A673 (cell line): ENCODE results near the gene CLHC1. TPM values are rescaled to one million over a fixed set of nuclear protein-coding genes. Genes with fewer than 3 reads are reported as not detected.

ENCODE experiments used
- BruUV-seq: library from RNA; stranded (reverse); fragments of 400-500 nt; replicated peaks from 2 replicates; lab custom pipeline; 2021; lab: Mats Ljungman, UMichigan
- CTCF ChIA-PET: fragments of 300-600 bp; sonication (Branson Sonifier 250); formaldehyde crosslinking; loops from one replicate; lab custom pipeline; 2022; ENCODE audit warnings: antibody characterized with exemption; lab: Charles Lee
- POLR2A ChIA-PET: fragments of 300-600 bp; sonication (Branson Sonifier 250); formaldehyde crosslinking; loops from one replicate; lab custom pipeline; 2022; ENCODE audit warnings: antibody characterized with exemption; ENCODE audit not compliant: low non-redundant PET; lab: Charles Lee
- DNase-seq: peaks from one replicate; pipeline ENCODE4 v3.0.0-alpha.2; 2015; ENCODE audit warnings: low spot score
- H3K27ac ChIP-seq: fragments of 200-600 bp; sonication (generic); 2 replicates; pipeline ENCODE4 v1.5.1; 2016; ENCODE audit warnings: mixed run types, low read depth, mild to moderate bottlenecking, mixed read lengths, antibody characterized with exemption, low read length; ENCODE audit not compliant: poor library complexity, severe bottlenecking
- H3K27me3 ChIP-seq: fragments of 200-600 bp; sonication (generic); replicated peaks from 2 replicates; pipeline ENCODE4 v1.6.1; 2017; ENCODE audit warnings: mixed run types, low read depth, mild to moderate bottlenecking, mixed read lengths, antibody characterized with exemption, low read length; ENCODE audit not compliant: insufficient read depth, poor library complexity
- H3K36me3 ChIP-seq: fragments of 200-600 bp; sonication (generic); 2 replicates; pipeline ENCODE4 v1.6.1; 2016; ENCODE audit warnings: mixed run types, mild to moderate bottlenecking, mixed read lengths, antibody characterized with exemption, low read length; ENCODE audit not compliant: insufficient read depth, poor library complexity, severe bottlenecking
- H3K4me1 ChIP-seq: fragments of 200-600 bp; sonication (generic); 2 replicates; pipeline ENCODE4 v1.6.1; 2017; ENCODE audit warnings: mixed run types, mild to moderate bottlenecking, mixed read lengths, antibody characterized with exemption, low read length; ENCODE audit not compliant: insufficient read depth, poor library complexity, severe bottlenecking
- H3K4me3 ChIP-seq: fragments of 200-600 bp; sonication (generic); 2 replicates; pipeline ENCODE4 v1.5.1; 2016; ENCODE audit warnings: low read depth, mixed run types, mild to moderate bottlenecking, mixed read lengths, low read length; ENCODE audit not compliant: poor library complexity, severe bottlenecking
- H3K9me3 ChIP-seq: fragments of 200-600 bp; sonication (generic); 2 replicates; pipeline ENCODE4 v1.6.1; 2016; ENCODE audit warnings: mixed run types, low read depth, mild to moderate bottlenecking, mixed read lengths, antibody characterized with exemption, low read length; ENCODE audit not compliant: poor library complexity, severe bottlenecking
- EZH2 ChIP-seq: fragments of 200-600 bp; sonication (generic); IDR thresholded peaks from 2 replicates; pipeline ENCODE4 v1.6.1; 2017; ENCODE audit warnings: borderline replicate concordance, low read depth, mild to moderate bottlenecking, mixed read lengths, antibody characterized with exemption, low read length; ENCODE audit not compliant: poor library complexity, severe bottlenecking
- intact Hi-C: fragments of 100-400 bp; cut with micrococcal nuclease; formaldehyde crosslinking; loops from one replicate; pipeline ENCODE4 v1.10.0; 2022; ENCODE audit not compliant: unreplicated experiment
- total RNA-seq: library from RNA; stranded (reverse); gene quantifications from 2 replicates; pipeline ENCODE4 v1.2.3, GENCODE V29; 2021
- TF ChIP-seq, protein P1 (sequence below): fragments of 300-800, 200-600 bp; sonication (generic); conservative IDR thresholded peaks from 2 replicates; pipeline ENCODE4 v1.5.1; 2017; ENCODE audit warnings: low read depth, mild to moderate bottlenecking, antibody characterized with exemption, low read length, moderate library complexity, mixed read lengths

Gene CLHC1
- total RNA-seq, 1 experiment from 2014 or later = 9.1 TPM

DNA sequence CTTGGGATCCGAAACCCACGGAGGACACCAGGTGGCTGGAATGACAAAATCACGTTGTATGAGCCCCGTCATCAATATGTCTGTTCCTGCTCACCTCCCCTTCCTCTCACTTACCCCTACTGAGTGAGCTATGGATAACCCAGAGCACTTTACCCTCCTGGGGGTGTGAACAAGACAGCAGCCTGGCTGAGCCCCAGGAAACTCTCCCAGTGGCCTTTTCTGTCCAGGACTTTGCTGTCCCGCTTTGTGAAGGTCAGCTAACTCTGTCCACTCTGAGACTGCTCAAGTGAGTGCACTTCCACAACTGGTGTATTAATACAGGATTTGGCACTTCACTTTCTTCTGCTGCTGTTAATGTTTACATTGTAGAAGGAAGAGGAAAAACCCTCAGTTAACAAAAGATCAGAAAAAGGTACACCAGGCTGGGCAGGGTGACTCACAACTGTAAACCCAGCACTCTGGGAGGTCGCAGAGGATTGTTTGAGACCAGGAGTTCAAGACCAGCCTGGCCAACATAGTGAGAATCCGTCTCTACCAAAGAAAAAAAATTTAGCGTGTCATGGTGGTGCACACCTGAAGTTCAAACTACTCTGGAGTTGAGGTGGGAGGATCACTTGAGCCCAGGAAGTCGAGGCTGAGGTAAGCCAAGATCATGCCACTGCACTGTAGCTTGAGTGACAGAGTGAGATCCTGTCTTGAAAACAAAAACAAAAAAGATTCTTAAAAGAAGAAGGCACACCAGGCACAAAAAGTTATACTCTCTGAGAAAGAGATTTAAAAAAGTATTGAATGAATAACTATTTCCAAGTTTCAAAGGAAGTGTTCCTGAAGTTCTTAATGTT is 90.3 kb downstream of the CLHC1 start:
- TF ChIP-seq EZH2 = no peak
- TF ChIP-seq, protein P1, sequence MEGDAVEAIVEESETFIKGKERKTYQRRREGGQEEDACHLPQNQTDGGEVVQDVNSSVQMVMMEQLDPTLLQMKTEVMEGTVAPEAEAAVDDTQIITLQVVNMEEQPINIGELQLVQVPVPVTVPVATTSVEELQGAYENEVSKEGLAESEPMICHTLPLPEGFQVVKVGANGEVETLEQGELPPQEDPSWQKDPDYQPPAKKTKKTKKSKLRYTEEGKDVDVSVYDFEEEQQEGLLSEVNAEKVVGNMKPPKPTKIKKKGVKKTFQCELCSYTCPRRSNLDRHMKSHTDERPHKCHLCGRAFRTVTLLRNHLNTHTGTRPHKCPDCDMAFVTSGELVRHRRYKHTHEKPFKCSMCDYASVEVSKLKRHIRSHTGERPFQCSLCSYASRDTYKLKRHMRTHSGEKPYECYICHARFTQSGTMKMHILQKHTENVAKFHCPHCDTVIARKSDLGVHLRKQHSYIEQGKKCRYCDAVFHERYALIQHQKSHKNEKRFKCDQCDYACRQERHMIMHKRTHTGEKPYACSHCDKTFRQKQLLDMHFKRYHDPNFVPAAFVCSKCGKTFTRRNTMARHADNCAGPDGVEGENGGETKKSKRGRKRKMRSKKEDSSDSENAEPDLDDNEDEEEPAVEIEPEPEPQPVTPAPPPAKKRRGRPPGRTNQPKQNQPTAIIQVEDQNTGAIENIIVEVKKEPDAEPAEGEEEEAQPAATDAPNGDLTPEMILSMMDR = no peak
- Histone ChIP-seq H3K36me3 (no peaks in the 10 kb centered on the region), H3K27ac (no peak overlapping the region), H3K9me3 (no peaks in the 10 kb centered on the region), H3K4me3 (no peak overlapping the region), H3K4me1 (no peaks in the 10 kb centered on the region), H3K27me3 (no peaks in the 10 kb centered on the region)
- intact Hi-C loops = no loop called here
- CTCF ChIA-PET = no interaction called here
- POLR2A ChIA-PET = no interaction called here
- DNase-seq = no peak
- BruUV-seq = no TSS peak

DNA sequence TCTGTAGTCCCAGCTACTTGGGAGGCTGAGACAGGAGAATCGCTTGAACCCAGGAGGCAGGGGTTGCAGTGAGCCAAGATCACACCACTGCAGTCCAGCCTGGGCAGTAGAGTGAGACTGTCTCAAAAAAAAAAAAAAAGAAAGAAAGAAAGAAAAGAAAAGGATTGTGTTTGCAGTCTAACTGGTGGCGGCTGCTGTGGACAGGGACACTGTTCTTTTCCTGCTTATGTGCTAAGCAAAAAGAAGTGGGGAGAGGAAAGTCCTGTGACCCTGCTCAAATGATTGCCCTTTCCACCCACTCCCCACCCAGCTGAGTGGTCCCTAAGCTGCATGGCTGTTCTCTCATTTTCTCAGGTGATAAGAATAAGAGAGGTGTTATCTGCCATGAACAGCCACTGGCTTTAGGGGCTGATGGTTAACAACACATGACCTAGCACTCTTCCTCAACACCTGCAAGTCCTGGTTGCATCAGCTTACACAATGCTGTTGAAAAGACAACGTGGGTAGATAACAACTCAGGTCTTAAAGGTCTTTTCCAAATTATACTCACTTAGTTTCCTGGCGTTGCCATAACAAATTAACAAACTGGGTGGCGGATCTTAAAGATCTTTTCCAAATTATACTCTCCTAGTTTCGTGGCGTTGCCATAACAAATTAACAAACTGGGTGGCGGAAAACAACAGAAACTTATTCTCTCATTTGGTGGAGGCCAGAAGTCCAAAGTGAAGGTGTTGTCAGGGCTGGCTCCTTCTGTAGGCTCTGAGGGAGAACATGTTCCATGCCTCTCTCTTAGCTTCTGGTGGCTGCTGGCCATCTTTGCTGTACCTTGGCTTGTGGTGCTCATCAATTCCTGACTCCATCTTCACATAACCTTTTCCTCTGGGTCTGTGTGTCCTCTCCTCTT is 91.5 kb downstream of the CLHC1 start:
- CTCF ChIA-PET = no interaction called here

DNA sequence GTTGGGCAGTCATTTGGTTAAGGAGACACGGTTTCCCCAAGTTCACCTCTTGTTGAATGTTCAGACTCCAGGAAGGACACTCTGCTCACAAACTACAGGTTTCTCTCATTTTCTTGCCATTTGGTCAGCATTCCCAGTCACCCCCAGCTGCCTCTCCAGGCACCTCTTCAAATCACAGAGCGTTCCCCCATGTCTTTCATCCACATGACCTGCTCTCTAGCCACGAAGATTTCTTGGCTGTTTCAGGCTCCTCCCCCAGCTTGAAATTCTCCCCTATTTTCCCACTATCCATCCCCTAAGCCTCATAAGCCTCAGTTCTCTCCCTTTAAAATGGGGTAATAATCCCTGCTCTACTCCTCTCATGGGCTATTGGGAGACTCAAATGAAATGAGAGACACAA is 92.8 kb downstream of the CLHC1 start:
- Histone ChIP-seq H3K36me3 (no peaks in the 10 kb centered on the region), H3K27ac (no peak overlapping the region), H3K4me3 (no peak overlapping the region), H3K9me3 (no peaks in the 10 kb centered on the region), H3K27me3 (no peaks in the 10 kb centered on the region), H3K4me1 (peaks cover 4% of the 10 kb centered on the region)
- no peak for DNase-seq
- POLR2A ChIA-PET = no interaction called here
- no TSS peak for BruUV-seq
- CTCF ChIA-PET = no interaction called here
- intact Hi-C loops = no loop called here
- TF ChIP-seq, protein P1 = no peak
- TF ChIP-seq EZH2 = no peak

More for the DNA sequence above, 91.5 kb downstream of the CLHC1 start:
- no peak for TF ChIP-seq EZH2
- TF ChIP-seq, protein P1 = no peak
- Histone ChIP-seq H3K27ac (no peak overlapping the region), H3K36me3 (no peaks in the 10 kb centered on the region), H3K4me1 (no peaks in the 10 kb centered on the region), H3K9me3 (no peaks in the 10 kb centered on the region), H3K4me3 (no peak overlapping the region), H3K27me3 (no peaks in the 10 kb centered on the region)
- BruUV-seq = no TSS peak
- no peak for DNase-seq
- intact Hi-C loops = no loop called here
- POLR2A ChIA-PET = no interaction called here
